Heart left ventricle (tissue), 13 donors: ENCODE data around the gene OCRL.

Experiments
- POLR2A ChIP-seq, 2 donors: fragments of 450-650 bp; IDR thresholded peaks; one replicate each; pipeline ENCODE4 v1.6.1; 2017; ENCODE audit warnings: antibody characterized with exemption in 2 of 2, mild to moderate bottlenecking in 2 of 2, moderate library complexity in 2 of 2
- TF ChIP-seq, protein P1 (sequence below), 12 donors: fragments of 200-600 bp; sonication (generic) in 4 of 12; IDR thresholded peaks; one replicate each; pipeline versions ENCODE4 v1.5.0 to v1.8.0; 2018 to 2022; ENCODE audit warnings: antibody characterized with exemption in 12 of 12, mild to moderate bottlenecking in 5 of 12
- donor health status: ischemic (EF 13 %, LVEDD 7.1; RV severe dilation, severe dysfunction).
- donor health status: DM: no; HTN: yes; CAD: no.
- donor health status: DM: no; HTN: no; CAD: no.
- donor health status: ischemic (EF 25% LVEDD 6.9; RV normal size, moderate dysfunction).
- donor health status: ischemic (EF 25% LVEDD 5.7; RV mildly dilated, moderate dysfunction).
- donor health status: ischemic (EF 35%, LVEDD 5.7; RV mildly dilated, moderate dysfunction).
- donor health status: nonischemic (EF 11% LVEDD 7.7; RV severe dilation, severe dysfunction).
- donor health status: DM: yes; HTN: yes; CAD: no.
- donor health status: PGD.
- donor health status: ischemic (EF 29% LVEDD 5.4; RV normal size, mild dysfunction).
- donor health status: nonischemic (EF 23%, LVEDD 6.1; RV moderate dilation, normal function).

DNA sequence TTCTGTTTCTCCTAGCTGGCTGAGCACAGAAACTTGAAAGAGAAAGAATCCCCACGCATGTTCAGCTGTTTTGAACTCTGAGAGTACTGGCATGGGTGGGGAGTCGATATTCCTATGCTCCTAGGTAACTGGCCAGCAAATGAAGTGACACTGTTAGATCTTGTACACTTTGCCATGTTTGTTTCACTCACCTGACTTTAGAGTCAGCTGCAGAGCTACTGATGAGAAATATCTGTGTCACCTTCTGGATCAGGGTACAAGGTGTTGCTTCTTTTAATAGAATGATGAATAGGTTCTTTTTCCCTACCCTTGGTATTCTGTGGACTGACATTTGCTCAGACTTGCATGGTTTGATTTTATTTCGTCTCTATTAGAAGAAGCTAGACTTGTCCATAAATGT is 28.3 kb downstream of the OCRL start:
- TF ChIP-seq POLR2A (IDR thresholded peaks at IDR 0.05): no peak
- TF ChIP-seq, protein P1, sequence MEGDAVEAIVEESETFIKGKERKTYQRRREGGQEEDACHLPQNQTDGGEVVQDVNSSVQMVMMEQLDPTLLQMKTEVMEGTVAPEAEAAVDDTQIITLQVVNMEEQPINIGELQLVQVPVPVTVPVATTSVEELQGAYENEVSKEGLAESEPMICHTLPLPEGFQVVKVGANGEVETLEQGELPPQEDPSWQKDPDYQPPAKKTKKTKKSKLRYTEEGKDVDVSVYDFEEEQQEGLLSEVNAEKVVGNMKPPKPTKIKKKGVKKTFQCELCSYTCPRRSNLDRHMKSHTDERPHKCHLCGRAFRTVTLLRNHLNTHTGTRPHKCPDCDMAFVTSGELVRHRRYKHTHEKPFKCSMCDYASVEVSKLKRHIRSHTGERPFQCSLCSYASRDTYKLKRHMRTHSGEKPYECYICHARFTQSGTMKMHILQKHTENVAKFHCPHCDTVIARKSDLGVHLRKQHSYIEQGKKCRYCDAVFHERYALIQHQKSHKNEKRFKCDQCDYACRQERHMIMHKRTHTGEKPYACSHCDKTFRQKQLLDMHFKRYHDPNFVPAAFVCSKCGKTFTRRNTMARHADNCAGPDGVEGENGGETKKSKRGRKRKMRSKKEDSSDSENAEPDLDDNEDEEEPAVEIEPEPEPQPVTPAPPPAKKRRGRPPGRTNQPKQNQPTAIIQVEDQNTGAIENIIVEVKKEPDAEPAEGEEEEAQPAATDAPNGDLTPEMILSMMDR (IDR thresholded peaks at IDR 0.05): no peak
